Adrenal gland (tissue), 5 donors: ENCODE results near the gene RAF1.

Source experiments
- CTCF ChIP-seq, 6 experiments: fragments of 450-650 bp in 4 of 6; fragments of 200-600 bp in 2 of 6; sonication (generic) in 1 of 6; IDR thresholded peaks; 1 replicate in 5 of 6; 2 replicates in 1 of 6; pipeline versions ENCODE4 v1.5.1 to v1.8.0; 2016 to 2021; ENCODE audit warnings: antibody characterized with exemption in 6 of 6, mild to moderate bottlenecking in 2 of 6, moderate library complexity in 1 of 6
- POLR2A ChIP-seq, 2 donors: fragments of 450-650 bp; IDR thresholded peaks; one replicate each; pipeline ENCODE4 v1.6.1; 2017; ENCODE audit warnings: antibody characterized with exemption in 2 of 2, mild to moderate bottlenecking in 2 of 2, moderate library complexity in 1 of 2
- donor health status: DM: no; HTN: no; CAD: no.

GRCh38 chr3:12556690-12557472 lies 107.0 kb downstream of the RAF1 start, which contains the start of gene MKRN2:
- TF ChIP-seq CTCF (IDR thresholded peaks at IDR 0.05) (peak in 1 of 6 experiments; percentile 3), POLR2A (IDR thresholded peaks at IDR 0.05) (peak; percentile 93 to 98)
